ENCODE results near the gene OR6A2. TPM values are rescaled to one million over a fixed set of nuclear protein-coding genes. Genes with fewer than 3 reads are reported as not detected.

OR6A2 gene
- total RNA-seq, 2 donors from 2014 or later = 0.33 TPM; not detected in 1

DNA sequence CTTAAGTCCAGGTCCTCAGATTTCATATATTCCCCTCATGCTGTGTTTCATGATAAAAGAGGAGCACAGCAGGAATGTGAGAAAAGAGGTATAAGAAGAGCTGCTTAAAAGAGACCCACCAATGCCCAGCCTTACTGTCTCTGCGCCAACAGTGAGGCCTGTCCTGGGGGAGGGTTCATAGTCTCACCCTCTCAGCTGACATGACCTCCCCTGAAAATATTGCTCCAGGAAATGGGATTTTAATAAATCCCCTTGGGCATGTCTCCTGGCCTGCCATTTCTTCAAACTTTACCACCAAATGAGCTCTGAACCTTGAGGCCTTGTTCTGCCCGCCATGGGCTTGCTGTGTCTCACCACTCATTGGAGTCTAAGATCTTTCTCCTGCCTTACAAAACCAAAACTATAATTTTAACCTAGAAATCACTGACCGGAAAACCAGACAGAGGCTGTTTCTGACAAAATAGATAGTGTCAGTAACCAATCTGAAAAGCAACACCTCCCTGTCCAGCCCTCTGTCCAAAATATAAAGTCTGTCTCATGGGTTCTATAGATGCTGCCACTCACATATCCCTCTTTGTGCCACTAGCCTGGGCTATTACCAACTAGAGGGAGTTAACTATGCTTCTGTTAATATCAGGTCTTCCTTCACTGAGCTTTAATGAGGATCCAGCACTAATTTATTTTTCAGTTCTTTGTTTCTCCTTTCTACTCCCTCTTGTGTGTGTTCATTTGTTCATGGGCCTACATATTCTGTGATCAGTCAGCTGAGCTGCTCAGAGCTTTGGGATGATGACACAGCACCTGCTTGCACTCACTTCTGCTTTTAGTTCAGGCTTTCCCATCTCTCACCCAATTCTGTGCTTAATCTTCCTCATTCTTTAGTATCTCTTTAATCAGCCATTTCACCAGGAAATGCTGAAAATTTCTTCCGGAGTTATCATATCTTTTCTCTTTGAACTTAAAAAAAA is 27.3 kb downstream of the OR6A2 start, which contains the start of gene OR2AG2:
OR2AG2 (minus strand) TSS at position 51 of the 968 bp plus-strand sequence. CDS start 3,019 bp downstream, outside the sequence.
- no peak for DNase-seq (ENCODE audit: low spot score)

DNA sequence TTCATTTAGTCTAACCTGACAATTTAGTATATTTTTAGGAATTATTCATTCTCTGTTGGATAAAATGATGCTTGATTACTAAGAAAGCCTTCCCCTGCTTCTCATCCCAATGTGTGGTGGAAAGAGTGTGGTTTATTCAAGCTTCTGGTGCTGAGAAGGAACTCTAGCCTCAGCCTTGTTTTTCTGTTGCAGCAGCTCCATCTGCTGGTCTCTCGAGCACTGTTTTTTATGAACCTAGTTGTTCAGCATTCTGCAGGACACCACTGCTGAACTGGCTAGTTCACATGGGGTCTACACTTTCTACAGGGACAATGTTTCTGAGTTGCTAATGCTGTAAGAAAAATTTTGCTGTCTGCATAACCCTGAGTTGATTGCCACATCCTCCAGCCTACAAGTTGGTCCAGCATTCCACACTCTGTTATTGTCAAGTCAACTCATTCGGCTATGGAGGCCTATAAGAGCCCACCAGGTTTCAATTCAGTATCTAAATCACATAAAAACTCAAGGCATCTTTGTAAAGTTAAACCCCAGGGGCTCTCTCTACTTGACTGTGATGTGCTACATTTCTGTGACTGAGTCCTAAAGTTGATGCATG is 42.0 kb downstream of the OR6A2 start:
- intact Hi-C loops (cut with DNase I) = no loop called here
- no peak for DNase-seq (ENCODE audit: low spot score)

More for the DNA sequence above, 27.3 kb downstream of the OR6A2 start, which contains the start of gene OR2AG2:
- intact Hi-C loops (cut with DNase I) = no loop called here

GRCh38 chr11:6755953-6756347 is 43.5 kb downstream of the OR6A2 start:
- intact Hi-C loops (cut with DNase I) = no loop called here
- DNase-seq (ENCODE audit: low spot score) = no peak

- DNase-seq (ENCODE audit: low spot score) = no peak
- intact Hi-C loops (cut with DNase I) = no loop called here
These were observed 44.1 kb downstream of the OR6A2 start for GRCh38 chr11:6755303-6755952.

DNA sequence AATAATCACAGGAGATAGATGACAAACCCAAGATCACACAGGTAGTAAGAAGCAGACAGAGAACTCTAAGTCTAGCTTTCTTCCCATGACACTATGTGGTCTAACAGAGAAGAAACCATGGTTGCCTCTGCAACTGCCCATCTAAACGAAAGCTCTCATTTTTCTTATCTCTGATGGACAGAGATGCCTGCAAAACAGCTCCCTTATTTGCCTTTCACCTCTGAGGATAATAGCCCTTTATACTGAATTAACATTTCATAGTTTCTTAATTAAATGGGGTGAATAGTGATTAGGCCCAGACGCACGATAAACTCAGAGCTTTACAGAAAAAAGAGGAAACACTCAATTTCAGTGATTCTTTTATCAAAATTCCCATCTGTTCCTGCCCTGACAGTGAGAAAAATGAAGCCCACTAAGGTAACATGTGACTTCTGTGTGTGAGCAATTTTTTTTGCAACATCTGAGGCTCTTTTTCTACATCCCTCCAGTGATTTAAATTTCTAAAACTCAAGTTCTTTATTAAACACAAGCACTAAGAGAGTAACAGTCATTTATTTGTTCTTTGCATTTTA is 52.3 kb downstream of the OR6A2 start:
- DNase-seq (ENCODE audit: low spot score) = no peak
- intact Hi-C loops (cut with DNase I) = no loop called here

DNA sequence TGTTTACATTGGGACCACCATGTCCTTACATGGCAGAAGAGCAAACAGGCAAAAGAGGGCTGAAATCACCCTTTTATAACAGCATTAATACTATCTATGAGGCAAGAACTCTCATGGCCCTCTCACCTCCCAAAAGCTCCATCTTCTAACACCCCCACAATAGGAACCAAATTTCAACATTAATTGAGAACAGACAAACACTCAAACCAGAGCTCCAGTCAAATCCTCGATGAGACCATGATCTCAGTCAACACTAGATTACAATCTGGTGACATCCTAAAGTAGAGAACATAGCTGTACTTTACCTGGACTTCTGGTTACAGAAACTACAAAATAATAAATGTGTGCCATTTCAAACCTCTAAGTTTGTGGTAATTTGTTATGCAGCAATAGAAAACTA is 52.9 kb downstream of the OR6A2 start:
- no peak for DNase-seq (ENCODE audit: low spot score)
- intact Hi-C loops (cut with DNase I) = no loop called here

DNA sequence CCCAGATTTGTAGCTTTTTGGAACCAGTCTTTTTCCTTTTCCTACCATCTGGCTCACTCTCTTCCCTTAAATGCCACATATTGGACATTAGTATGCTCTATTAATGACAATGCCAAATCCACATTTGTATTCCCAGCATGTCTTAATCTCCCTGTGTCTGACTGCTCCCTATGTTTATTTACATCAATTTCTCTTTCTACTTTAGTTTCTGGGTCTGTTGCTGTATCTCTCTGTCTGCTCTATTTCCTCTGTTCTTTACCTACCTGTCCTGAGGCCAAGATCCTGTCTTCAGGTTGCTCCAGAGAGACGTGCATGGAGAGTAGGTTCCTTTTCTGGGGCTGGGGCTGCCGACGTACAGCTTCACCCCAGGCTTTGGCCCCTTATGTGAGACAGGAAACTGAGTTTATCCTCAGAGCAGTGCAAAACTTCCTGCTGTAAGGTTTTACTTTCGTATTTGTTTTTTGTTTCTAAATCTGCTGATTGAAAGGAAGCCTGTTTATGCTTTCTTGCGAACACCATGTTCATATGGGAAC is 53.3 kb downstream of the OR6A2 start:
- DNase-seq (ENCODE audit: low spot score) = no peak
- intact Hi-C loops (cut with DNase I) = no loop called here

DNA sequence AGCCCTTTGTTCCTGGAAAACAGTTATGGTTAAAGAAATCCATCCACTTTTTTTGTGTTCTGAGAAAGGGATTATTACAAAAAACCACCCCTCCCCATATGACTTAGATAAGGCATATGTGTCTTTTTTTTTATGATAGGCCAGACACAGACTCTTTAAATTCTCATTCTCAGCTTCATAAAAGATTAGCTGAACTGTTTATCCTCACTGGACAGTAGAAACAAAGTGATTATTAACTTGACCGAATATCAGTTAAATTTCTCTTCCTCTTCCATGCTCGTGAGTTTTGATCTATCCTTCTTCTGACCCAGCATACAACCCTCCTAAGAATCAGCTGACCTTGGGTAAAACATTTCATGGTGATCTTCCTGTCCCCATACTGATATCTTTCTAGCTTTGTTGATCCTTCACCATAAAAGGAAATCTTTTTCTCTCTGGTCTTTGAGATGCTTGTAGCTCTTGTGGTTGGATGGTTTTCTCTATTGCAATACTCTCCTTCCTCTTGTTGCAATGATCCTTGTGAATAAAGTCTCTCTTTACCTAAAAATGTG is 53.9 kb downstream of the OR6A2 start:
- intact Hi-C loops (cut with DNase I) = no loop called here
- no peak for DNase-seq (ENCODE audit: low spot score)

DNA sequence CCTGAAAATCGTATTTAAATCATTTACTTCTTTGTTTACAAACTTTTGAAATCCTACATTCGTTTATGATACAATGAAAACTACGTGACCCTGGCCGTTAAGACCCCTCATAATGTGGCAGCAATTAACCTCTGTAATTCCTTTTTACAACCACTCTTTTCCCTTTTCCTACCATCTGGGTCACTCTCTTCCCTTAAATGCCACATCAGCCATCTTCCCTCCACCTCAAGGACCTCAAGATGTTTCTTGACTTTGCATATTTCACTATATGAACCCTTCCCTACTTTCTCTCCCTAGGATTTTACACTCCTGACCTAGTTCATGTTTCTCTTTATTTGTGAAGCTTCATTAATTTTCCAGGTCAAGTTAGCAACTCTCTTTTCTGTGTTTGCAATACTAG is 54.5 kb downstream of the OR6A2 start:
- intact Hi-C loops (cut with DNase I) = no loop called here
- no peak for DNase-seq (ENCODE audit: low spot score)

DNA sequence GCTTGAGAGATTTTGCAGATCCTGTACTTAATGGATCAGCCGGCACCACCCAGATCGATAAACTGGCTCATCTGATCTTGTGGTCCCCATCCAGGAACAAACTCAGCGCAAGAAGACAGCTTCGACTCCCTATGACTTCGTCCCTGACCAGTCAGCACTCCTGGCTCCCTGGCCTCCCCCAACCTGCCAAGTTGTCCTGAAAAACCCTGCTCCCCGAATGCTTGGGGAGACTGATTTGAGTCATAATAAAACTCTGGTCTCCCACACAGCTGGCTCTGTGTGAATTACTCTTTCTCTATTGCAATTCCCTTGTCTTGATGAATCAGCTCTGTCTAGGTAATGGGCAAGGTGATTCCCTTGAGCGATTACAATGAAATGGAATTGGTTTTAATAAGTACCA is 57.2 kb downstream of the OR6A2 start:
- no peak for DNase-seq (ENCODE audit: low spot score)
- intact Hi-C loops (cut with DNase I) = no loop called here

Other genes with a start within 250 kb of the OR6A2 start
- gene RRP8, start 196.1 kb downstream of the OR6A2 start, total RNA-seq = 10 to 100 TPM; 16.6 to 17.6 TPM
- 100 to 1,000 TPM; 340 to 384 TPM for gene ILK, start 195.9 kb downstream of the OR6A2 start, total RNA-seq
- gene TAF10, start 187.5 kb downstream of the OR6A2 start, total RNA-seq = 100 to 1,000 TPM in 1 of 2 donors, 10 to 100 TPM in 1; 85.9 to 107 TPM
- 100 to 1,000 TPM in 1 of 2 donors, 10 to 100 TPM in 1; 80.9 to 137 TPM for gene TPP1, start 180.3 kb downstream of the OR6A2 start, total RNA-seq
- 10 to 100 TPM; 28.9 to 42.3 TPM for gene DCHS1, start 143.9 kb downstream of the OR6A2 start, total RNA-seq
- 10 to 100 TPM; 25.6 to 28.2 TPM for gene MRPL17, start 116.3 kb downstream of the OR6A2 start, total RNA-seq
- under 1 TPM in 1 of 2 donors, not detected in 1; 0.10 TPM for gene OR2AG2, start 27.7 kb downstream of the OR6A2 start, total RNA-seq
- gene OR2AG1, start 16.7 kb downstream of the OR6A2 start, total RNA-seq = not detected
- not detected for gene OR10A5, start 46.0 kb upstream of the OR6A2 start, total RNA-seq
- not detected for gene OR10A2, start 63.4 kb upstream of the OR6A2 start, total RNA-seq
- gene OR10A4, start 76.9 kb upstream of the OR6A2 start, total RNA-seq = not detected
- gene OR2D2, start 92.8 kb upstream of the OR6A2 start, total RNA-seq = not detected
- gene OR2D3, start 121.3 kb upstream of the OR6A2 start, total RNA-seq = not detected
- 1 to 10 TPM; 1.3 to 1.5 TPM for gene ZNF215, start 126.7 kb upstream of the OR6A2 start, total RNA-seq
- gene ZNF214, start 220.7 kb upstream of the OR6A2 start, total RNA-seq = 1 to 10 TPM; 1.0 to 1.8 TPM
- not detected for gene NLRP14, start 220.8 kb upstream of the OR6A2 start, total RNA-seq

Data from posterior vena cava (tissue), 2 donors.